ENCODE results near the gene DMRTB1. TPM values are rescaled to one million over a fixed set of nuclear protein-coding genes. Genes with fewer than 3 reads are reported as not detected.

DMRTB1 gene
- total and polyA plus RNA-seq, 2 of the 8 experiments (the other 6 are each of a cell fraction or from before 2014, with no cell fraction given), result 0.06 to 0.35 TPM

DNA sequence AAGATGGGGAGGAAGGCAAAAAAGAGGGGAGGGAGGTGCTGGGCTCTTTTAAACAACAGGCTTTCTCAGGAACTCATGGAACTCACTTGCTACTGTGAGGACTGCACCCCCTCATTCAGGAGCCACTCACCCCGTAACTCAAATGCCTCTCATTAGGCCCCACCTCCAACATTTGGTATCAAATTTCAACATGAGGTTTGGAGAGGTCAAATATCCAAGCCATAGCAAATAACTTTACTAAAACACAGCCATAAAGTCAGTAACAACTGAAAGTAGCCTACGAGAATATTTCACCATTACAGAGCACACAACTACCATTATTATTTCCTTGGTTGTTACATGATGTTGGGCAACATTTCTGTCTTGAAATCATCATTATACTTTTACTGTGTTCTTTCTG, 13.1 kb upstream of the DMRTB1 start:
- WGBS, 2 experiments (ENCODE audit: extremely low coverage in 1 of 2, insufficient coverage in 1 of 2, insufficient read length in 1 of 2, insufficient replicate concordance in 2 of 2, low coverage in 1 of 2, low lambda C conversion rate in 2 of 2, missing lambda C conversion rate in 1 of 2), result 90% methylated on average over 2 of the region's 2 CpGs; no CpG with 5 or more reads in 1 of the 2 experiments
- no peak overlapping the region for H3K23ac ChIP-seq (ENCODE audit: insufficient read length)
- peak overlapping the region; percentile 92 for H2BK20ac ChIP-seq (ENCODE audit: low read length)
- no peak overlapping the region for H3K4me2 ChIP-seq (ENCODE audit: insufficient read depth in 1 of 2, low read depth in 2 of 2, low read length in 2 of 2)
- H3K4me1 ChIP-seq (replicated peaks in 1 of 4; ENCODE audit: control insufficient read depth in 3 of 4, insufficient read depth in 4 of 4, low read length in 3 of 4), result peaks cover 7 to 33% (median 24%) of the 10 kb centered on the region in 4 experiments
- H3K27me3 ChIP-seq (replicated peaks in 1 of 4; ENCODE audit: control insufficient read depth in 3 of 4, extremely low read depth in 1 of 4, insufficient read depth in 3 of 4, low read length in 3 of 4), result no peaks in the 10 kb centered on the region
- no peak overlapping the region for H3K4me3 ChIP-seq (ENCODE audit: extremely low read depth in 1 of 4, insufficient read depth in 2 of 4, low read depth in 3 of 4, low read length in 4 of 4)
- no peak overlapping the region for H3K9ac ChIP-seq (replicated peaks in 1 of 4; ENCODE audit: extremely low read depth in 1 of 4, low read depth in 3 of 4, low read length in 3 of 4)
- ChIA-PET CTCF (ENCODE audit: partially characterized antibody) (interaction anchor here (1.3 to 3.0 kb wide), 6 partner anchors 11 to 77 kb away, joined by 4 to 16 read pairs (median 6); partner anchors contain the start of gene DMRTB1), POLR2A (ENCODE audit: partially characterized antibody) (no interaction called here)
- no peak overlapping the region for H3K18ac ChIP-seq (ENCODE audit: extremely low read depth, low read length)
- no peak overlapping the region for H4K8ac ChIP-seq (ENCODE audit: extremely low read depth, insufficient read depth, low read length)
- no peak overlapping the region for H3K14ac ChIP-seq (ENCODE audit: insufficient read length)
- H2BK12ac ChIP-seq (ENCODE audit: low read depth, low read length), result peak overlapping the region; percentile 81; the same call in 1 of the 2 replicates
- FAIRE-seq, result no peak
- H3K9me3 ChIP-seq (ENCODE audit: insufficient read depth in 2 of 2, low read depth in 1 of 2, low read length in 1 of 2), result peaks cover 4 to 7% of the 10 kb centered on the region in 2 experiments; a peak in 2 of 4 replicates
- peak in 1 of 2 experiments; percentile 27 for DNase-seq (ENCODE audit: low read depth in 1 of 2, low spot score in 2 of 2)
- no peaks in the 10 kb centered on the region for H3K79me1 ChIP-seq (ENCODE audit: low read depth, low read length)
- H3K36me3 ChIP-seq (ENCODE audit: control insufficient read depth in 2 of 4, insufficient read depth in 4 of 4, low read length in 3 of 4), result no peaks in the 10 kb centered on the region
- no peaks in the 10 kb centered on the region for H3K79me2 ChIP-seq (ENCODE audit: control insufficient read depth in 1 of 2, insufficient read depth in 2 of 2, low read length in 2 of 2)
- H3K56ac ChIP-seq (replicated peaks; ENCODE audit: insufficient read length, low read depth, low read length), result no peak overlapping the region
- H3K27ac ChIP-seq (ENCODE audit: low read depth, low read length), result no peak overlapping the region
- H2BK5ac ChIP-seq (ENCODE audit: low read depth, low read length), result peak overlapping the region; percentile 40; the same call in 1 of the 2 replicates
- H2AFZ ChIP-seq (ENCODE audit: low read length), result no peak overlapping the region
- no peak overlapping the region for H2BK15ac ChIP-seq (ENCODE audit: low read length)
- no peak overlapping the region for H4K5ac ChIP-seq (ENCODE audit: insufficient read length, low read depth, low read length)
- no peaks in the 10 kb centered on the region for H3K23me2 ChIP-seq (ENCODE audit: low read depth, low read length)
- no peak overlapping the region for H3K4ac ChIP-seq (replicated peaks; ENCODE audit: insufficient read length, low read depth, low read length)
- H2BK120ac ChIP-seq (replicated peaks; ENCODE audit: low read depth, low read length), result no peak overlapping the region
- no peak overlapping the region for H2AK5ac ChIP-seq (ENCODE audit: low read depth, low read length)
- peak overlapping the region; percentile 79 for H4K91ac ChIP-seq (replicated peaks; ENCODE audit: insufficient read length, low read length)
- no peaks in the 10 kb centered on the region for H4K20me1 ChIP-seq (replicated peaks in 1 of 2; ENCODE audit: control insufficient read depth in 1 of 2, insufficient read depth in 2 of 2, low read length in 2 of 2)
- TF ChIP-seq RNF2 (IDR thresholded peaks at IDR 0.05; ENCODE audit: borderline replicate concordance, low read depth, low read length, missing control alignments, poor library complexity, severe bottlenecking), result no peak
- TF ChIP-seq HDAC6 (IDR thresholded peaks at IDR 0.05; ENCODE audit: low read depth, low read length), result no peak
- TF ChIP-seq SRF (IDR thresholded peaks at IDR 0.05; ENCODE audit: low read depth, low read length), result no peak
- no peak for TF ChIP-seq CTBP2 (IDR thresholded peaks at IDR 0.05; ENCODE audit: borderline replicate concordance, insufficient read depth, insufficient read length, low read length)
- TF ChIP-seq, protein P1, sequence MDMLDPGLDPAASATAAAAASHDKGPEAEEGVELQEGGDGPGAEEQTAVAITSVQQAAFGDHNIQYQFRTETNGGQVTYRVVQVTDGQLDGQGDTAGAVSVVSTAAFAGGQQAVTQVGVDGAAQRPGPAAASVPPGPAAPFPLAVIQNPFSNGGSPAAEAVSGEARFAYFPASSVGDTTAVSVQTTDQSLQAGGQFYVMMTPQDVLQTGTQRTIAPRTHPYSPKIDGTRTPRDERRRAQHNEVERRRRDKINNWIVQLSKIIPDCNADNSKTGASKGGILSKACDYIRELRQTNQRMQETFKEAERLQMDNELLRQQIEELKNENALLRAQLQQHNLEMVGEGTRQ (IDR thresholded peaks at IDR 0.05; ENCODE audit: low read length), result no peak
